Astrocyte (in vitro differentiated cells and primary cell): ENCODE results near the gene BMPR1B.

Experiments used
- CTCF ChIP-seq: IDR thresholded peaks from 2 replicates; pipeline ENCODE4 v1.5.1; 2011; ENCODE audit warnings: low read depth, mild to moderate bottlenecking, inconsistent platforms, low read length, moderate library complexity; ENCODE audit not compliant: insufficient read depth
- EZH2 ChIP-seq: IDR thresholded peaks from 2 replicates; pipeline ENCODE4 v1.6.1; 2012; ENCODE audit warnings: mild to moderate bottlenecking, low read length, inconsistent platforms; ENCODE audit not compliant: insufficient read depth

- TF ChIP-seq CTCF (no peak), EZH2 (no peak)
Observed at GRCh38 chr4:95107635-95108034, 349.9 kb downstream of the BMPR1B start.
